ENCODE data around the gene AZIN2.
"Not testable (repeated sequence)": the region's sequence is repeated elsewhere in the genome, so short reads cannot be mapped to it uniquely, and the experiment has no call there.

The AZIN2 gene

GRCh38 chr1:33060579-33061083 is 20.3 kb upstream of the AZIN2 start:
- no peak for DNase-seq

- no peak for DNase-seq
Observed at GRCh38 chr1:33061834-33062233, 19.1 kb upstream of the AZIN2 start.

DNA sequence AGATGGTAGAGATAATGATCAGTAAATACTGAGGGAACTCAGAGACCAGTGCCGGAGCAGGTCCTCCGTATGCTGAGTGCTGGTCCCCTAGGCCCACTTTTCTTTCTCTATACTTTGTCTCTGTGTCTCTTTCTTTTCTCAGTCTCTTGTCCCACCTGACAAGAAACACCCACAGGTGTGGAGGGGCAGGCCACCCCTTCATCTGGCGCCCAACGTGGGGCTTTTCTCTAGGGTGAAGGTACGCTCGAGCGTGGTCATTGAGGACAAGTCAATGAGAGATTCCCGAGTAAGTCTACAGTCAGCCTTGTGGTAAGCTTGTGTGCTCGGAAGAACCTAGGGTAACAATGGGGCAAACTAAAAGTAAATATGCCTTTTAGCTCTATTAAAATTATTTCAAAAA is 16.7 kb upstream of the AZIN2 start:
- not testable (repeated sequence) for DNase-seq

GRCh38 chr1:33065301-33065700 is 15.7 kb upstream of the AZIN2 start:
- DNase-seq: no peak

DNA sequence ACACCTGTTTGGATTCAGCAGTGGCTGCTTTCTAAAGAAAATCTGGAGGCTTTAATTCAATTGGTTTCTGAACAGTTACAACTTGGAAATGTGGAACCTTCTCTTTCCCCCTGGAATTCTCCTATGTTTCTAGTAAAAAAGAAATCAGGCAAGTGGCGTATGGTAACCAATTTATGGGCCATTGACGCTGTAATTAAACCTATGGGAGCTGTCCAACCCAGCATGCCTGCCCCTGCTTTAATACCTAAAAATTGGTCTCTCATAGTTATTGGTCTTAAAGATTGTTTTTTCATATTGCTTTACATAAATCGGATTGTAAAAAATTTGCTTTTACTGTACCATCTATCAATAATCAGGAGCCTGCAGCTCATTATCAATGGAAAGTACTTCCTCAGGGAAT is 14.5 kb upstream of the AZIN2 start:
- DNase-seq: not testable (repeated sequence)

DNA sequence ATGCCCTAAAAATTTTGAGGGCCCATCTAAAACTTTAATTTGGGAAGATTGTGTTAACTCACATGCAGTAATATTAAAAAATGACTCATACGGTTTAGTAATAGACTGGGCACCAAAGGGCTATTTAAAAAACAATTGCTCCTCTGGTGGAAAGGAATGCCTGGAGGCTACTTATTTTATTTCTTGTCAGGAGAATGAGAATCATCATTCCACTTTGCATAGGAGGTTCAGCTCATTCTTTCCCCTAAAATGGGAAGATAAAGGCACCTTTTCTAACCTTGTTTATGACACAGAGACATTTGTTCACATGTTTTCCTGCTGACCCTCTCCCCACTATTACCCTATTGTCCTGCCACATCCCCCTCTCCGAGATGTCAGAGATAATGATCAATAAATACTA is 12.8 kb upstream of the AZIN2 start:
- DNase-seq: not testable (repeated sequence)

- no peak for DNase-seq
Observed at GRCh38 chr1:33070628-33071027, 10.3 kb upstream of the AZIN2 start.

DNA sequence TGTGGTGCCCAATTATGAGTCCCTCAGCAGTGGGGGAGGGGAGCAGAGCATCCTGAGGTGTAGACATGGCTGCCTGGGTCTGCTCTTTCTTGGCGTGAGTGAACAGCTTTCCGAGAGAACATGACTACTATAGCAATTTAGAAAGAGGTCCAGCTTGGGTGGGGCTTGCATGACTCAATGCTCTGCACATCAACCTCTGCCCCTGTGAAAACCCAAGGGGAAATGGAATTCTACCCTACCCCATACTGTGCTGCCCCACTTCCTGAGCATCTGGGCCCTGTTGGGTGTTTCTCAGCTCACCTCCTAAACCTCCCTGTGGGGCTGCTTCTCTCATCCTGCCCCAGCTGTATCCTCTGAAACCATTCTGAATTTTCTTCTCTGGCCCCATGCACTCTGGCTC is 8.2 kb upstream of the AZIN2 start:
- no peak for DNase-seq

GRCh38 chr1:33074193-33074945 is 6.6 kb upstream of the AZIN2 start:
- DNase-seq: no peak

DNA sequence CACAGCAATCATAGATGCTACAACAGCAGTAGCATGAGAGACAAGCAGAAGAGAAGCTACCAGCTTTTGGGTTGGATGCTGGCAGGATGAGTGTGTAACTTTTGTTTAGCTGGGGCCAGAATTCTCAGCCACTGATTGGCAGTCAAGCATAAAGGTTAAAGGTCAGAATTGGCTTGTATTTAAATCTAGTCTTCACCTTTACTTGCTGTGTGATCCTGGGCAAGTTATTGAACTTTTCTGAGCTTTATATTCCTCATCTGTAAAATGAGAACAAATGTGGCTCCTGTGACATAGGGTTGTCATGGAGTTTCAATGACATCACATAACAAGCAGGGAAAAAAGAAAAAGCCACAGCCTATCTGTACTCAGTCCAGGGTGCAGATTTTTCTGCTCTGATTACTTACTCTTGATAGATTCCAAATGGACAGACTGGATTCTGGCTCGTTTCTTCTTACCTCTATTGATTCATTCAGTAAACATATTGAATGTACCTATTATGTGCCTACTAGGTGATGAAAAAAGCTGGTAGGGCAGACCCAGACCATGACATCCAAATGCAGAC is 2.8 kb upstream of the AZIN2 start:
- no peak for DNase-seq

DNA sequence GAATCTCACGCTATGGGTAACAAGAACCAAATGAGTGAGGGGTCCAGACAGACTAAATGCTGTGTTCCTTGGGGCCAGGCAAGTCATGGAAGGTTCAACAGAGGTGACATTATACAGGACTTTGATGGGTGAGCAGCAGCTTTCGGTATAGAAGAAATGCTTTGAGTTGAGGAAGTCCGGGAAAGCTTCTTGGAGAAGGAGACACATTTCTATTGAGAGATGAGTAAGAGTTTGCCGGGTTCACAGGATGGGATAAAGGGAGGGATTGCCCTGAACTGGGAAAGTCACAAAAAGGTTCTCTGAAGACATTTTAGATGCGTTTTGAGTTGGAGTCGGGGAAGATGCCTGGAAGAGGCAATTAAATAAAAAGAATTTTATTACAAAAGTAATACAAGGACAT is 580 bp upstream of the AZIN2 start:
- DNase-seq: no peak

GRCh38 chr1:33081554-33082305 is 777 bp downstream of the AZIN2 start:
- DNase-seq: no peak

DNA sequence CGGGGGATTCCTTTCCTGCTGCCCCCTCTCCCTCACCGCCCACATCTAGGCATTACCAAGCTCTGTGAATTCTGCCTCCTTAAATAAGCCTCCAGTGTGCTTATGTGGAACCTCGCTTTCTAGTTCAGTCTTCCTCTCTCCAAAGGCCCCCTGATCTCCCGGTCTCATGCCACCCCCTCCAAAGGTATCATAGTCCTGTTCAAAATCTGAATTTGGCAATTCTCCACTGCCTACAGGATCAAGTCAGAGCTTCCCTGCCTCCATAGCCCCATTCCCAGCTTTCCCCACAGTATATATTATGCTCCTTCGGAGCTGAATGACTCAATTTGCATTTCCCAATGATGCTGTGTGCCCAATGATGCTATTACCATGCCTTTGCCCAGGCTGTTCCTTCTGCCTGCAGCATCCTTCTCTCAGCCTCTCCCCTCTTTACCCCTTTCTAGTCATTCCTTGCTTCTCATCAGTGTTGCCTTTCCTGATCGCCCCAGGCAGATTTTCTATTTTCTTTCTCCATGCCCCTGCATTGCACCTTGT is 1.7 kb downstream of the AZIN2 start:
- DNase-seq: no peak

GRCh38 chr1:33085332-33085731 is 4.4 kb downstream of the AZIN2 start:
- no peak for DNase-seq

GRCh38 chr1:33086384-33086850 is 5.5 kb downstream of the AZIN2 start:
- no peak for DNase-seq

DNA sequence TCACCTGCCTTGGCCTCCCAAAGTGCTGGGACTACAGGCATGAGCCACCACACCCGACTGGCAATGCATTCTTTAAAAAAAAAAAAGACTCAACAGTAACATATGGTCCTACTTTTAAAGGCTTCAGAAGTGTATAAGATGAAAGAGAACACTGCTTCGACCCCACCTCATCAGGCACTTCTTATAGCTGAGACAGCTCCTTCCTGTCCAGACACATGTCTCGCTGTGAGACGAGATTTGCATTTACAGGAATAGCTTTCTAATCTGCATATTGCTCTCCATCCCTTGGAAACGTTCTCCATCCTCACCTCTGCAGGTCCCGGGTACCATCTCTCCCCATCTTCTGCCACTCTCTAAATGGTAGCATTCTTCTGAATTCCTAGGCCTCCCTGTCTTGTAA is 6.7 kb downstream of the AZIN2 start:
- no peak for DNase-seq

DNA sequence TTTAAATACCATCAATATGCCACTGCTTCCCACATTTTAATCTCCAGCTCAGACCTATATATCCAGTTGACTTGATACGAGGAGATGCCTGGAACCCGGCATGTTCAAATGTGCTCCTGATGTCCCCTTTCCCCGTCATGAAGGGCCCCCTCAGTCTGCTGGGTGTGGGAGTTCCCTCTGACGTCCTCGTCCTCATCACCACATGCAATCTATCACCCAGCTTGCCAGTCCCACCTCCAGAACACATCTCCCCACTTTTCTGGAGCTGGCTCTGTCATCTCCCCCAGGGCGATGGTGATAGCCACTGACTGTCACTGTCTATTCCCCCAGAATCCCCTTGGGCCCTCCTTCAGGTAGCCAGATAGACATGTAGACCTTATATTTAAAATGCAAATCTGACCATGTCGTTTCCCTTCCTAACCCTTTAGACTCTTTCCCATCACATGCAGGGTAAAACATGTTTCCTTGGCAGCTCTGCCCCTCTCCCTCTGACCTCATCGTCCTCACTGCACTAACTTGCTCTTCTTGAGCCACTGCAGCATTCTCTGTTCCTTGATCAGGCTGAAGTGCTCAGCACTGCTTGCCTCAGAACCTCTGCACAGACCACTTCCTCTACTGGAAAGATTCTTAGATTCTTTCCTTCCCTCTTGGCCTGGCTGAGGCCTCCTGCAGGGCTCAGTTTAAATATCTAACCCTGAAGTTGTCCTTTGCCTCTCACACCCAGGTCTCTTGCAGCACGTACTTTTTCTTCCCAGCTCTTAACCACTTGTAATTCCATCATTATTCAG is 7.4 kb downstream of the AZIN2 start:
- DNase-seq: no peak

- no peak for DNase-seq
Observed at GRCh38 chr1:33089457-33089856, 8.5 kb downstream of the AZIN2 start.

- DNase-seq: no peak
Observed at GRCh38 chr1:33092438-33092837, 11.5 kb downstream of the AZIN2 start.

DNA sequence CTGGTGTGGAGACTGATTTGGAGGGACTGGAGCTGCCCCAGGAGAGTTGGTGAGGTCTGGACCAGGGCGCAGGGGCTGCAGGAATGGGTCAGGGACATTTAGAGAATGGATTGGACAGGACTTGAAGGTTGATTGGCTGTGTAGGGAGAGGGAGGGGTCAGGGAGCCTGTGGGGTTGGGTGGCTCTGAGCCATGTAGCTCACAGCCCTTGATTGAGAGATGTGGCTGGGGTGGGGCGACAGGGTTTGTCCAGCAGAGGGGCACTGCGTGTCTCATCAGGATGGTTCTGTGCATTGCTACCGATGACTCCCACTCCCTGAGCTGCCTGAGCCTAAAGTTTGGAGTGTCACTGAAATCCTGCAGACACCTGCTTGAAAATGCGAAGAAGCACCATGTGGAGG is 12.1 kb downstream of the AZIN2 start:
- DNase-seq: no peak

DNA sequence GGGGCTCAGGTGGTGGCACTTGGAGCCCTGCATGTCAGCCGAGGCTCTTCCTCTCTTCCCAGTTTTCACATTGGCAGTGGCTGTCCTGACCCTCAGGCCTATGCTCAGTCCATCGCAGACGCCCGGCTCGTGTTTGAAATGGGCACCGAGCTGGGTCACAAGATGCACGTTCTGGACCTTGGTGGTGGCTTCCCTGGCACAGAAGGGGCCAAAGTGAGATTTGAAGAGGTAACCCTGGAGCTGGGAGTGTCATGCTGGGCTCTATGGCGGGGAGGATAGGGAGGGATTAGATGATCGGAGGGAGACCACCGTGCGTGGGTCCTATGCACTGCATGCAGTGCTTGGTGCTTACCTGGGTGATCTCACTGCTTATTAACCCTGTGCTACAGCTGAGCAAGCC is 13.5 kb downstream of the AZIN2 start:
- DNase-seq: no peak

DNA sequence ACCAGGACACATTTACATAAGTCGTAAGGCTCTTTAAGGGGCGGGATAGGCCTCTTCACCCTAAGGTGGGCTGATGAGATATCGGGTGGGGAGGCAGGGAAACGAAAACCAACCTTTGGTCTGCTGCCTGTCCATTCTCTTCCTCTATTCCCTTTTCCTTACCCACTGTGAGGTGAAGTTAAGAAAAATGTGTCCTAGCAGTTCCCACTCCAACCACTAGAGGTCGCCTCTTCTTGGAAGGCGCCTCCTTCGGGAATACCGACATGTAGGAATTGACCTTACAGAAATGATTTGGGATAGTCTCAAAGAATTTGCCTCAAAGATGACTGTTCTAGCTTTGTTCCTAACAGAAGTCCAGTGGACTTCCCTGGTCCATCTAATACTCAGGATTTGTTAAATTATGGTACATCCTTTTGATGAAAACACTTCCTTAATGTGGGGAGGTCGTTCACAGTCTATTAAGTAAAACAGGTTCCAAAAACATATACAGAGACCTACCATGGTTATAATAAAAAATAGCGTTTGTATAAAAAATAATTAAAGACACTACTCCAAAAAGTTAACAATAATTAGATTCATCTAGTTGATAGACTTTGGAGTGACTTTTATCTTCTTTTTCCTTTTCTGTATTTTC is 14.1 kb downstream of the AZIN2 start:
- DNase-seq: no peak
